HCT116 (cell line): ENCODE results near the gene ZNF780B. TPM values are rescaled to one million over a fixed set of nuclear protein-coding genes. Genes with fewer than 3 reads are reported as not detected.

Experiments
- ATAC-seq: fragments of 200-7000 bp; cut with Tn5 transposase; 2 replicates; pipeline ENCODE4 v1.9.1; 2020; ENCODE audit warnings: mild to moderate bottlenecking, moderate library complexity
- BruUV-seq: library from RNA; stranded (reverse); fragments of 400-500 nt; replicated peaks from 2 replicates; lab custom pipeline; 2021; lab: Mats Ljungman, UMichigan
- CTCF ChIA-PET: fragments of 300-600 bp; sonication (Branson Sonifier 250); formaldehyde crosslinking; loops from one replicate; lab custom pipeline; 2021; ENCODE audit warnings: antibody characterized with exemption; lab: Charles Lee
- POLR2A ChIA-PET: fragments of 300-600, 350-600 bp; sonication (Branson Sonifier 250); formaldehyde crosslinking; loops from one replicate; lab custom pipeline; 2021; ENCODE audit warnings: antibody characterized with exemption; lab: Charles Lee
- RAD21 ChIA-PET, 2 experiments: fragments of 300-600 bp; sonication (Branson Sonifier 250); formaldehyde crosslinking; loops; one replicate each; lab custom pipeline; 2023; ENCODE audit warnings: low total read pairs in 2 of 2; ENCODE audit not compliant: uncharacterized antibody in 2 of 2, unreplicated experiment in 2 of 2, low non-redundant PET in 1 of 2; lab: Charles Lee
- DNase-seq: peaks from one replicate; pipeline ENCODE4 v3.0.0-alpha.2; 2010; ENCODE audit warnings: low read depth, low spot score
- H2AFZ ChIP-seq: fragments of 200-600 bp; shearing (Covaris generic), sonication (generic); 2 replicates; pipeline ENCODE4 v1.6.1; 2017; ENCODE audit warnings: low read depth, mixed run types, mixed read lengths, antibody characterized with exemption, low read length; ENCODE audit not compliant: poor library complexity, severe bottlenecking
- H3K27ac ChIP-seq: 2 replicates; pipeline ENCODE4 v1.5.1; 2012; ENCODE audit warnings: low read depth, low read length
- H3K27me3 ChIP-seq: fragments of 200-600 bp; sonication (generic); 2 replicates; pipeline ENCODE4 v1.6.1; 2016; ENCODE audit warnings: mixed run types, low read length, mixed read lengths; ENCODE audit not compliant: insufficient read depth
- H3K36me3 ChIP-seq, 2 experiments: fragments of 200-500 bp in 1 of 2; fragments of 200-600 bp in 1 of 2; sonication (Bioruptor generic) in 1 of 2; sonication (generic) in 1 of 2; 2 replicates each; pipeline versions ENCODE4 v1.5.1 to v1.6.1; 2014 to 2016; ENCODE audit warnings: low read length in 2 of 2, inconsistent platforms in 1 of 2, mixed read lengths in 1 of 2, mixed run types in 1 of 2; ENCODE audit not compliant: insufficient read depth in 2 of 2, control insufficient read depth in 1 of 2
- H3K4me1 ChIP-seq, 2 experiments: fragments of 200-600 bp in 1 of 2; sonication (generic) in 1 of 2; 2 replicates each; pipeline versions ENCODE4 v1.5.1 to v1.6.1; 2012 to 2017; ENCODE audit warnings: low read length in 2 of 2, inconsistent platforms in 1 of 2, mild to moderate bottlenecking in 1 of 2, mixed read lengths in 1 of 2, mixed run types in 1 of 2, moderate library complexity in 1 of 2; ENCODE audit not compliant: insufficient read depth in 2 of 2, control insufficient read depth in 1 of 2
- H3K4me2 ChIP-seq: fragments of 200-600 bp; sonication (generic); 2 replicates; pipeline ENCODE4 v1.6.1; 2017; ENCODE audit warnings: mixed run types, low read length, mixed read lengths
- H3K4me3 ChIP-seq, 2 experiments: fragments of 200-600 bp in 1 of 2; sonication (generic) in 1 of 2; replicated peaks in 1 of 2; 2 replicates each; pipeline ENCODE4 v1.5.1; 2011 to 2016; ENCODE audit warnings: low read length in 2 of 2, control low read depth in 1 of 2, low read depth in 1 of 2, mild to moderate bottlenecking in 1 of 2, mixed read lengths in 1 of 2, mixed run types in 1 of 2
- H3K79me2 ChIP-seq: fragments of 200-600 bp; sonication (generic); 2 replicates; pipeline ENCODE4 v1.6.1; 2017; ENCODE audit warnings: mild to moderate bottlenecking, mixed run types, low read length, moderate library complexity, mixed read lengths; ENCODE audit not compliant: insufficient read depth
- H3K9ac ChIP-seq: fragments of 200-600 bp; sonication (generic); 2 replicates; pipeline ENCODE4 v1.6.1; 2016; ENCODE audit warnings: low read length, mixed read lengths
- H3K9me2 ChIP-seq: fragments of 200-600 bp; sonication (generic), shearing (Covaris generic); 2 replicates; pipeline ENCODE4 v1.6.1; 2017; ENCODE audit warnings: mixed run types, mild to moderate bottlenecking, moderate library complexity; ENCODE audit not compliant: insufficient read depth
- H3K9me3 ChIP-seq, 2 experiments: fragments of 200-500 bp in 1 of 2; fragments of 200-600 bp in 1 of 2; sonication (Bioruptor generic) in 1 of 2; sonication (generic) in 1 of 2; 2 replicates each; pipeline ENCODE4 v1.6.1; 2014 to 2017; ENCODE audit warnings: low read length in 2 of 2, mixed read lengths in 2 of 2, inconsistent platforms in 1 of 2, low read depth in 1 of 2, mild to moderate bottlenecking in 1 of 2, mixed run types in 1 of 2, moderate library complexity in 1 of 2; ENCODE audit not compliant: control insufficient read depth in 1 of 2, insufficient read depth in 1 of 2
- H4K20me1 ChIP-seq: fragments of 200-600 bp; sonication (generic), shearing (Covaris generic); 2 replicates; pipeline ENCODE4 v1.6.1; 2017; ENCODE audit warnings: mixed run types, mild to moderate bottlenecking, moderate library complexity; ENCODE audit not compliant: insufficient read depth
- CBX3 ChIP-seq: IDR thresholded peaks from 2 replicates; pipeline ENCODE4 v1.6.1; 2012; ENCODE audit warnings: low read depth
- EGR1 ChIP-seq: IDR thresholded peaks from 2 replicates; pipeline ENCODE4 v1.6.1; 2012; ENCODE audit warnings: low read depth
- EZH2phosphoT487 ChIP-seq: fragments of 200-600 bp; IDR thresholded peaks from 2 replicates; pipeline ENCODE4 v1.6.1; 2018; ENCODE audit warnings: antibody characterized with exemption, borderline replicate concordance
- FOSL1 ChIP-seq: IDR thresholded peaks from 2 replicates; pipeline ENCODE4 v1.6.1; 2012; ENCODE audit warnings: low read depth
- JUND ChIP-seq: IDR thresholded peaks from 2 replicates; pipeline ENCODE4 v1.6.1; 2012
- POLR2A ChIP-seq: IDR thresholded peaks from 2 replicates; pipeline ENCODE4 v1.7.0; 2011; ENCODE audit warnings: borderline replicate concordance; ENCODE audit not compliant: insufficient read depth, insufficient read length; ENCODE audit errors: extremely low read depth
- POLR2AphosphoS5 ChIP-seq: IDR thresholded peaks from 2 replicates; pipeline ENCODE4 v1.6.1; 2011; ENCODE audit warnings: mild to moderate bottlenecking, low read depth, low read length, moderate library complexity
- RAD21 ChIP-seq: IDR thresholded peaks from 2 replicates; pipeline ENCODE4 v1.6.1; 2012; ENCODE audit warnings: low read depth, mild to moderate bottlenecking
- SIN3A ChIP-seq: IDR thresholded peaks from 2 replicates; pipeline ENCODE4 v1.6.1; 2012; ENCODE audit warnings: low read depth
- SRF ChIP-seq: IDR thresholded peaks from 2 replicates; pipeline ENCODE4 v1.6.1; 2012; ENCODE audit warnings: low read depth
- TCF7L2 ChIP-seq: IDR thresholded peaks from 2 replicates; pipeline ENCODE4 v1.7.0; 2011; ENCODE audit warnings: borderline replicate concordance, inconsistent platforms; ENCODE audit not compliant: insufficient read depth, insufficient read length; ENCODE audit errors: extremely low read depth
- YY1 ChIP-seq: IDR thresholded peaks from 2 replicates; pipeline ENCODE4 v1.6.1; 2011; ENCODE audit warnings: low read length, low read depth, moderate library complexity, mild to moderate bottlenecking; ENCODE audit not compliant: insufficient replicate concordance; ENCODE audit errors: extremely low read depth
- ZFX ChIP-seq: fragments of 450-650 bp; IDR thresholded peaks from 2 replicates; pipeline ENCODE4 v1.6.1; 2017
- intact Hi-C: fragments of 100-400 bp; cut with micrococcal nuclease; formaldehyde crosslinking; loops from 2 replicates; pipeline ENCODE4 v1.10.0; 2022
- total RNA-seq: library from RNA; stranded (reverse); gene quantifications from one replicate; pipeline ENCODE4 v1.2.1, GENCODE V29; 2021; ENCODE audit not compliant: unreplicated experiment
- TF ChIP-seq, protein P1 (sequence below): IDR thresholded peaks from 2 replicates; pipeline ENCODE4 v1.6.1; 2012
- TF ChIP-seq, protein P2 (sequence below): IDR thresholded peaks from 2 replicates; pipeline ENCODE4 v1.6.1; 2011; ENCODE audit warnings: mild to moderate bottlenecking, low read length, moderate library complexity; ENCODE audit not compliant: insufficient replicate concordance; ENCODE audit errors: extremely low read depth

The ZNF780B gene
- total RNA-seq, 1 experiment from 2014 or later: 10.5 TPM

DNA sequence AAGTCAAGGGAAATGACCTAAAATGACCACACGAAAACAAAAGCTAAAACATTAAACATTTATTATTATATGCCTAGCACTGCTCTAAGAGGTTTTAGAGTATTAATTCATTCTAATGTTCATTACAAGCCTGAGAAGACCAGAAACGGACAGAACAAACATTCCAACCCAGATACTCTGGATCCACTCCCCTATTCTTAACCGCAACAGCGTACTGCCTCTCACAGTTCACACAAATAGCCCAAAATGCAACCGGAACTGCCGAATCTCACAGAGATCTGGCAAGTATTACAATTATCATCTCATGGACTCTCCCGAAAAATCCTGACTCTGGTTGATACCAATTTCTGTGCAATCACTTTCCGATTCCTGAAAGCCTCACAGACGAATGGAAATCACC, 1.4 kb downstream of the ZNF780B start:
- no peak overlapping the region for H3K27ac ChIP-seq
- CTCF ChIA-PET: no interaction called here

More for the DNA sequence above, 1.4 kb downstream of the ZNF780B start:
- H3K9me3 ChIP-seq: peaks cover 5 to 12% of the 10 kb centered on the region in 2 experiments; a peak in 3 of 4 replicates
- no TSS peak for BruUV-seq
- H3K4me3 ChIP-seq: no peak overlapping the region
- no peaks in the 10 kb centered on the region for H4K20me1 ChIP-seq
- peaks cover 2 to 17% of the 10 kb centered on the region in 2 experiments; a peak in 1 of 4 replicates for H3K4me1 ChIP-seq
- peaks cover 8% of the 10 kb centered on the region for H3K79me2 ChIP-seq
- H3K4me2 ChIP-seq: peak overlapping the region; percentile 90; the same call in 1 of the 2 replicates
- ChIA-PET POLR2A (no interaction called here), RAD21 (no interaction called here)
- H3K36me3 ChIP-seq: no peaks in the 10 kb centered on the region
- DNase-seq: no peak
- intact Hi-C loops: no loop called here
- H3K9me2 ChIP-seq: no peaks in the 10 kb centered on the region
- no peak overlapping the region for H3K9ac ChIP-seq
- ATAC-seq: no peak
- TF ChIP-seq JUND (no peak), CBX3 (no peak), FOSL1 (no peak), SRF (no peak), POLR2AphosphoS5 (no peak), ZFX (no peak), POLR2A (no peak), EGR1 (no peak), SIN3A (no peak), TCF7L2 (no peak), YY1 (no peak), RAD21 (no peak), EZH2phosphoT487 (no peak)
- TF ChIP-seq, protein P1, sequence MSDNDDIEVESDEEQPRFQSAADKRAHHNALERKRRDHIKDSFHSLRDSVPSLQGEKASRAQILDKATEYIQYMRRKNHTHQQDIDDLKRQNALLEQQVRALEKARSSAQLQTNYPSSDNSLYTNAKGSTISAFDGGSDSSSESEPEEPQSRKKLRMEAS: no peak
- TF ChIP-seq, protein P2, sequence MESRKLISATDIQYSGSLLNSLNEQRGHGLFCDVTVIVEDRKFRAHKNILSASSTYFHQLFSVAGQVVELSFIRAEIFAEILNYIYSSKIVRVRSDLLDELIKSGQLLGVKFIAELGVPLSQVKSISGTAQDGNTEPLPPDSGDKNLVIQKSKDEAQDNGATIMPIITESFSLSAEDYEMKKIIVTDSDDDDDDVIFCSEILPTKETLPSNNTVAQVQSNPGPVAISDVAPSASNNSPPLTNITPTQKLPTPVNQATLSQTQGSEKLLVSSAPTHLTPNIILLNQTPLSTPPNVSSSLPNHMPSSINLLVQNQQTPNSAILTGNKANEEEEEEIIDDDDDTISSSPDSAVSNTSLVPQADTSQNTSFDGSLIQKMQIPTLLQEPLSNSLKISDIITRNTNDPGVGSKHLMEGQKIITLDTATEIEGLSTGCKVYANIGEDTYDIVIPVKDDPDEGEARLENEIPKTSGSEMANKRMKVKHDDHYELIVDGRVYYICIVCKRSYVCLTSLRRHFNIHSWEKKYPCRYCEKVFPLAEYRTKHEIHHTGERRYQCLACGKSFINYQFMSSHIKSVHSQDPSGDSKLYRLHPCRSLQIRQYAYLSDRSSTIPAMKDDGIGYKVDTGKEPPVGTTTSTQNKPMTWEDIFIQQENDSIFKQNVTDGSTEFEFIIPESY: no peak
- no peaks in the 10 kb centered on the region for H3K27me3 ChIP-seq
- no peak overlapping the region for H2AFZ ChIP-seq
